Activated B cell treated with CpG ODN at 0.5 μM for 24 hours (primary cell): ENCODE data around the gene NPSR1. TPM values are rescaled to one million over a fixed set of nuclear protein-coding genes. Genes with fewer than 3 reads are reported as not detected.

Experiments
- ATAC-seq: fragments of 200-7000 bp; cut with Tn5 transposase; one replicate; pipeline ENCODE4 v1.10.0; 2021; ENCODE audit warnings: low read depth, mild to moderate bottlenecking, moderate library complexity
- CTCF ChIA-PET: fragments of 350-600 bp; sonication (Branson Sonifier 250); formaldehyde crosslinking; loops from one replicate; lab custom pipeline; 2021; ENCODE audit warnings: antibody characterized with exemption; lab: Charles Lee
- POLR2A ChIA-PET: fragments of 350-600 bp; sonication (Branson Sonifier 250); formaldehyde crosslinking; loops from one replicate; lab custom pipeline; 2021; ENCODE audit warnings: antibody characterized with exemption; lab: Charles Lee
- DNase-seq: peaks from one replicate; pipeline ENCODE4 v3.0.0; 2022
- H3K27ac Mint-ChIP-seq: one replicate; pipeline ENCODE4 v1.8.0; 2020; ENCODE audit warnings: mixed read lengths
- H3K27me3 Mint-ChIP-seq: one replicate; pipeline ENCODE4 v1.8.0; 2021; ENCODE audit warnings: mixed read lengths
- H3K36me3 Mint-ChIP-seq: one replicate; pipeline ENCODE4 v1.8.0; 2021; ENCODE audit warnings: low read depth, mixed read lengths
- H3K4me1 Mint-ChIP-seq: one replicate; pipeline ENCODE4 v1.8.0; 2021; ENCODE audit warnings: mixed read lengths
- H3K4me3 Mint-ChIP-seq: one replicate; pipeline ENCODE4 v1.8.0; 2020; ENCODE audit warnings: mild to moderate bottlenecking, mixed read lengths
- H3K9me3 Mint-ChIP-seq: one replicate; pipeline ENCODE4 v1.8.0; 2020; ENCODE audit warnings: mixed read lengths
- CTCF ChIP-seq: fragments of 200-600 bp; IDR thresholded peaks from one replicate; pipeline ENCODE4 v1.8.0; 2022; ENCODE audit warnings: antibody characterized with exemption, mild to moderate bottlenecking
- intact Hi-C: fragments of 100-400 bp; cut with micrococcal nuclease; formaldehyde crosslinking; loops from one replicate; pipeline ENCODE4 v1.15.1; 2024
- total RNA-seq: library from RNA; stranded (reverse); gene quantifications from 2 replicates; pipeline ENCODE4 v1.2.3, GENCODE V29; 2022

Gene NPSR1
- total RNA-seq, 1 donor from 2014 or later, result not detected

- DNase-seq (no peak), ATAC-seq (no peak)
- ChIA-PET POLR2A (no interaction called here), CTCF (no interaction called here)
- TF ChIP-seq CTCF, result no peak
- H3K4me1 Mint-ChIP-seq, result no peaks in the 10 kb centered on the region
- no peaks in the 10 kb centered on the region for H3K9me3 Mint-ChIP-seq
- no peak overlapping the region for H3K4me3 Mint-ChIP-seq
- no peaks in the 10 kb centered on the region for H3K27me3 Mint-ChIP-seq
- no peak overlapping the region for H3K27ac Mint-ChIP-seq
- H3K36me3 Mint-ChIP-seq, result no peaks in the 10 kb centered on the region
- intact Hi-C loops, result no loop called here
These were observed 19.5 kb downstream of the NPSR1 start for GRCh38 chr7:34677491-34677890.

GRCh38 chr7:34687529-34687928 lies 29.5 kb downstream of the NPSR1 start:
- CTCF ChIA-PET, result no interaction called here
- Mint-ChIP-seq H3K27me3 (no peaks in the 10 kb centered on the region), H3K4me1 (no peaks in the 10 kb centered on the region), H3K36me3 (no peaks in the 10 kb centered on the region), H3K4me3 (no peak overlapping the region), H3K27ac (no peak overlapping the region), H3K9me3 (no peaks in the 10 kb centered on the region)
- DNase-seq (no peak), ATAC-seq (no peak)
- POLR2A ChIA-PET, result no interaction called here
- intact Hi-C loops, result no loop called here
- no peak for TF ChIP-seq CTCF

GRCh38 chr7:34696415-34696814 lies 38.4 kb downstream of the NPSR1 start:
- H3K27me3 Mint-ChIP-seq, result no peaks in the 10 kb centered on the region
- no peak for ATAC-seq
- no peaks in the 10 kb centered on the region for H3K36me3 Mint-ChIP-seq
- no peak for DNase-seq
- POLR2A ChIA-PET, result no interaction called here
- no peak for TF ChIP-seq CTCF
- no peak overlapping the region for H3K4me3 Mint-ChIP-seq
- H3K27ac Mint-ChIP-seq, result no peak overlapping the region
- no peaks in the 10 kb centered on the region for H3K4me1 Mint-ChIP-seq
- CTCF ChIA-PET, result no interaction called here
- intact Hi-C loops, result no loop called here
- H3K9me3 Mint-ChIP-seq, result peaks cover 15% of the 10 kb centered on the region

- Mint-ChIP-seq H3K36me3 (no peaks in the 10 kb centered on the region), H3K27me3 (peaks cover 2% of the 10 kb centered on the region), H3K9me3 (no peaks in the 10 kb centered on the region), H3K4me3 (no peak overlapping the region), H3K27ac (no peak overlapping the region), H3K4me1 (no peaks in the 10 kb centered on the region)
- ChIA-PET CTCF (no interaction called here), POLR2A (no interaction called here)
- no peak for ATAC-seq
- no peak for TF ChIP-seq CTCF
- DNase-seq, result no peak
- intact Hi-C loops, result loop anchor here (10.0 kb wide), 1 partner anchor 55 kb away; the partner anchor contains the start of gene NPSR1
These were observed 51.8 kb downstream of the NPSR1 start for GRCh38 chr7:34709771-34710170.

- ChIA-PET CTCF (no interaction called here), POLR2A (no interaction called here)
- Mint-ChIP-seq H3K4me1 (no peaks in the 10 kb centered on the region), H3K27me3 (no peaks in the 10 kb centered on the region), H3K36me3 (no peaks in the 10 kb centered on the region), H3K4me3 (no peak overlapping the region), H3K27ac (no peak overlapping the region), H3K9me3 (no peaks in the 10 kb centered on the region)
- ATAC-seq (no peak), DNase-seq (no peak)
- intact Hi-C loops, result loop anchor here (10.0 kb wide), 1 partner anchor 64 kb away; the partner anchor contains the start of gene NPSR1
- no peak for TF ChIP-seq CTCF
These were observed 60.8 kb downstream of the NPSR1 start for GRCh38 chr7:34718867-34719266.
